ENCODE data around the gene PHF19.

- TF ChIP-seq CTCF (IDR thresholded peaks at IDR 0.05): no peak
- TF ChIP-seq POLR2AphosphoS5 (IDR thresholded peaks at IDR 0.05; ENCODE audit: insufficient read depth in 1 of 2, low read depth in 1 of 2): no peak
- no peak for TF ChIP-seq POLR2A (IDR thresholded peaks at IDR 0.05)
Observed at GRCh38 chr9:120865809-120866208, 11.2 kb downstream of the PHF19 start.
